TTC549 (cell line): ENCODE results near the gene SLC25A21.
"Not testable (repeated sequence)": the region's sequence is repeated elsewhere in the genome, so short reads cannot be mapped to it uniquely, and the experiment has no call there.

ENCODE experiments used
- FAIRE-seq: peaks from 2 replicates; lab custom pipeline; 2012; peaks lifted over from hg19 to GRCh38; lab: Jason Lieb, UNC

The SLC25A21 gene

GRCh38 chr14:36986407-36986806, 186.0 kb downstream of the SLC25A21 start:
- no peak for FAIRE-seq

GRCh38 chr14:36981832-36982529, 190.4 kb downstream of the SLC25A21 start:
- no peak for FAIRE-seq

GRCh38 chr14:36980413-36980812, 192.0 kb downstream of the SLC25A21 start:
- FAIRE-seq, result not testable (repeated sequence)

- no peak for FAIRE-seq
These were observed 192.5 kb downstream of the SLC25A21 start for GRCh38 chr14:36979863-36980262.

- no peak for FAIRE-seq
These were observed 195.8 kb downstream of the SLC25A21 start for GRCh38 chr14:36976571-36977023.

- FAIRE-seq, result no peak
These were observed 196.6 kb downstream of the SLC25A21 start for GRCh38 chr14:36975834-36976233.

GRCh38 chr14:36974985-36975384, 197.4 kb downstream of the SLC25A21 start:
- FAIRE-seq, result no peak

GRCh38 chr14:36973806-36974442, 198.5 kb downstream of the SLC25A21 start:
- no peak for FAIRE-seq

- no peak for FAIRE-seq
These were observed 201.0 kb downstream of the SLC25A21 start for GRCh38 chr14:36971263-36971855.

GRCh38 chr14:36967892-36968555, 204.4 kb downstream of the SLC25A21 start:
- no peak for FAIRE-seq

GRCh38 chr14:36955967-36956366, 216.4 kb downstream of the SLC25A21 start:
- no peak for FAIRE-seq

- FAIRE-seq, result no peak
These were observed 217.0 kb downstream of the SLC25A21 start for GRCh38 chr14:36955376-36955775.

- FAIRE-seq, result no peak
These were observed 219.7 kb downstream of the SLC25A21 start for GRCh38 chr14:36952689-36953088.

GRCh38 chr14:36951380-36951911, 221.0 kb downstream of the SLC25A21 start:
- no peak for FAIRE-seq

- no peak for FAIRE-seq
These were observed 221.6 kb downstream of the SLC25A21 start for GRCh38 chr14:36950812-36951211.

GRCh38 chr14:36949371-36949770, 223.0 kb downstream of the SLC25A21 start:
- FAIRE-seq, result no peak

GRCh38 chr14:36948157-36948859, 224.1 kb downstream of the SLC25A21 start:
- no peak for FAIRE-seq

- FAIRE-seq, result no peak
These were observed 225.0 kb downstream of the SLC25A21 start for GRCh38 chr14:36947362-36947761.

- FAIRE-seq, result no peak
These were observed 225.5 kb downstream of the SLC25A21 start for GRCh38 chr14:36946872-36947271.

GRCh38 chr14:36944307-36945010, 227.9 kb downstream of the SLC25A21 start:
- FAIRE-seq, result no peak

- FAIRE-seq, result no peak
These were observed 229.7 kb downstream of the SLC25A21 start for GRCh38 chr14:36942522-36943245.
